Colonic mucosa (tissue), 4 donors: ENCODE measurements around the gene SHD. TPM values are rescaled to one million over a fixed set of nuclear protein-coding genes. Genes with fewer than 3 reads are reported as not detected.

Experiments used
- DNase-seq: peaks from one replicate; pipeline ENCODE4 v3.0.0-alpha.2; 2020
- H3K27ac ChIP-seq: fragments of 200-600 bp; one replicate; pipeline ENCODE4 v1.8.0; 2021
- H3K27me3 ChIP-seq: fragments of 200-600 bp; one replicate; pipeline ENCODE4 v1.8.0; 2021
- H3K36me3 ChIP-seq: fragments of 200-600 bp; one replicate; pipeline ENCODE4 v1.8.0; 2021
- H3K4me1 ChIP-seq: fragments of 200-600 bp; one replicate; pipeline ENCODE4 v1.8.0; 2021; ENCODE audit warnings: mild to moderate bottlenecking
- H3K4me3 ChIP-seq: fragments of 200-600 bp; one replicate; pipeline ENCODE4 v1.8.0; 2021
- H3K9ac ChIP-seq, 2 donors: one replicate each; pipeline ENCODE4 v1.7.0; 2013; ENCODE audit warnings: control low read depth in 2 of 2, low read depth in 2 of 2, low read length in 2 of 2
- H3K9me3 ChIP-seq: fragments of 200-600 bp; one replicate; pipeline ENCODE4 v1.8.0; 2021
- CTCF ChIP-seq: fragments of 200-600 bp; IDR thresholded peaks from one replicate; pipeline ENCODE4 v1.8.0; 2022; ENCODE audit warnings: antibody characterized with exemption, mild to moderate bottlenecking
- intact Hi-C: fragments of 100-400 bp; cut with DNase I; formaldehyde crosslinking; loops from one replicate; pipeline ENCODE4 v1.14.1; 2022
- total RNA-seq, 2 donors: library from RNA; stranded (reverse); fragmentation: NEBNext Ultra II Directional in 1 of 2; extraction: Animal tissue kit (Norgen Biotek cat#: 25700) in 1 of 2; gene quantifications; one replicate each; pipeline ENCODE4 v1.2.1, GENCODE V29; 2021
- donor health status: healthy.
- donor health status: DM: no; HTN: no; CAD: no.
- donor health status: DM: no; HTN: no; CAD: no.

SHD gene
- total RNA-seq, 2 donors from 2014 or later = 16.8 to 19.3 TPM

- DNase-seq = no peak
- Histone ChIP-seq H3K4me1 (no peaks in the 10 kb centered on the region), H3K36me3 (no peaks in the 10 kb centered on the region), H3K4me3 (no peak overlapping the region), H3K27ac (no peak overlapping the region), H3K9ac (no peak overlapping the region), H3K9me3 (no peaks in the 10 kb centered on the region), H3K27me3 (no peaks in the 10 kb centered on the region)
- intact Hi-C loops = no loop called here
- TF ChIP-seq CTCF = no peak
Observed at GRCh38 chr19:4291184-4291732, 12.2 kb downstream of the SHD start.

- DNase-seq = no peak
- H3K9me3 ChIP-seq = no peaks in the 10 kb centered on the region
- no peaks in the 10 kb centered on the region for H3K4me1 ChIP-seq
- no peak overlapping the region for H3K4me3 ChIP-seq
- no peak overlapping the region for H3K27ac ChIP-seq
- no peaks in the 10 kb centered on the region for H3K36me3 ChIP-seq
- no peak overlapping the region for H3K9ac ChIP-seq
- no peak for TF ChIP-seq CTCF
- intact Hi-C loops = no loop called here
- H3K27me3 ChIP-seq = no peaks in the 10 kb centered on the region
Observed at GRCh38 chr19:4292515-4292914, 13.4 kb downstream of the SHD start.

- no peak for DNase-seq
- Histone ChIP-seq H3K27me3 (no peaks in the 10 kb centered on the region), H3K4me1 (no peaks in the 10 kb centered on the region), H3K4me3 (no peak overlapping the region), H3K27ac (no peak overlapping the region), H3K9ac (no peak overlapping the region), H3K9me3 (no peaks in the 10 kb centered on the region), H3K36me3 (no peaks in the 10 kb centered on the region)
- intact Hi-C loops = no loop called here
- no peak for TF ChIP-seq CTCF
Observed at GRCh38 chr19:4294389-4294788, 15.3 kb downstream of the SHD start.

GRCh38 chr19:4295972-4296771 lies 17.1 kb downstream of the SHD start:
- TF ChIP-seq CTCF = no peak
- no peak for DNase-seq

GRCh38 chr19:4297901-4298809 lies 19.1 kb downstream of the SHD start:
- Histone ChIP-seq H3K4me3 (no peak overlapping the region), H3K27ac (no peak overlapping the region), H3K9ac (no peak overlapping the region), H3K36me3 (no peaks in the 10 kb centered on the region), H3K9me3 (no peaks in the 10 kb centered on the region), H3K27me3 (no peaks in the 10 kb centered on the region), H3K4me1 (no peaks in the 10 kb centered on the region)
- no peak for DNase-seq
- intact Hi-C loops = no loop called here
- no peak for TF ChIP-seq CTCF

More at GRCh38 chr19:4295972-4296771, 17.1 kb downstream of the SHD start:
- no peak overlapping the region for H3K9ac ChIP-seq
- H3K27me3 ChIP-seq = no peaks in the 10 kb centered on the region
- H3K4me3 ChIP-seq = no peak overlapping the region
- no peaks in the 10 kb centered on the region for H3K36me3 ChIP-seq
- H3K27ac ChIP-seq = no peak overlapping the region
- intact Hi-C loops = no loop called here
- H3K9me3 ChIP-seq = no peaks in the 10 kb centered on the region
- no peaks in the 10 kb centered on the region for H3K4me1 ChIP-seq
